HG03039 (cell line): ENCODE measurements around the gene AGBL3.

Experiments
- ATAC-seq: cut with Tn5 transposase; IDR thresholded peaks from one replicate; pipeline ENCODE4 v1.9.1; 2021; ENCODE audit warnings: mild to moderate bottlenecking, moderate library complexity; ENCODE audit not compliant: unreplicated experiment

Gene AGBL3

DNA sequence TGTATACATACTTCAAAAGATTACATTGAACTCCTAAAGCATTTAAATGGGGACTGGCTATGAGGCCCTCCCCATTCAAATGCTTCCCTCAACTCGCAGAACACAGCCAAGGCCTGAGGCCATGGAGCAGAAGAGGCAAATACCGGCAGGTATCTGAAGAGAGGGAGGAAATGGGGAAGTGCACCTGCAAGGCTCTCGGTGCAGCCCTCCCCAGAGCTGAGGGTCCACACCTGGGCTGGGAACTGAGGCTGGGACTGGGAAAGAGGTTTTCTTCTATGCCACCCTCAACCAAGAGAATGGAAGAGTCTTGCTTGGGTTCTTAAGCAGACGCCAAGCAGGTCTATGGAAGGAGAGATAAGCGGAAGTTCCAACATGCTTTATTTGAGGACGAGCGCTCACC lies 197.2 kb downstream of the AGBL3 start:
- ATAC-seq, result no peak

DNA sequence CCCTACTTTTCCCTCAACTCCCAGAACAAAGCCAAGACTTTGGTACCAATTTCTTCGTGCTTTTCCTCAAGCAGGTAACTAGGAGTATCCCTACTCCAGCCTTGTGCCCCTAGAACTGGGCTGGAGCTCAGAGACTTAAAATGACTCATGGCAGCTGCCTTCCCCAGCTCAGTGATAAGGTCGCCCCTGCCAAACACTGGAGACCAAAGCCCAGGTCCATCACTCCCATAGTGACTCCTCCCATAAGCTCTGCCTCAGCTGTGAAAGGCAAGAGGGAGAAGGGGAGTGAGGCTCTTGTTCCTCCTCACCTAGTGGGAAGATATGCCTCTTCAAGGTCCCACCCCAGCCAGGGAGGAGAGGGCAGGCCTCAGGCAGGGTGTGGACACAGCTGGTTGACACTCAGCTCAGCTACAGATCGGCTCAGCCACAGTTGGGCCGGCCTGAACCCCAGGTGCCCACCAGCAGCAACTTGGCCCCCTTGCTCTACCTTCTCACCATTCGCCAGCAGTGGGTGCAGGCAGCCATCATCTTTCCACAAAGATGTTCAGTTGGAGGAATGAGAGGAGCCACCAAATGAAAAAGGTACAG lies 198.0 kb downstream of the AGBL3 start:
- no peak for ATAC-seq
